Stimulated activated CD4-positive, alpha-beta T cell treated with anti-CD3 and anti-CD28 coated beads, Interleukin-4, amount 100 ng/mL, for 1 hour (primary cell): ENCODE data around the gene EFCAB6.

Source experiments
- DNase-seq: peaks from one replicate; pipeline ENCODE4 v3.0.0-alpha.2; 2020

Gene EFCAB6, protein sequence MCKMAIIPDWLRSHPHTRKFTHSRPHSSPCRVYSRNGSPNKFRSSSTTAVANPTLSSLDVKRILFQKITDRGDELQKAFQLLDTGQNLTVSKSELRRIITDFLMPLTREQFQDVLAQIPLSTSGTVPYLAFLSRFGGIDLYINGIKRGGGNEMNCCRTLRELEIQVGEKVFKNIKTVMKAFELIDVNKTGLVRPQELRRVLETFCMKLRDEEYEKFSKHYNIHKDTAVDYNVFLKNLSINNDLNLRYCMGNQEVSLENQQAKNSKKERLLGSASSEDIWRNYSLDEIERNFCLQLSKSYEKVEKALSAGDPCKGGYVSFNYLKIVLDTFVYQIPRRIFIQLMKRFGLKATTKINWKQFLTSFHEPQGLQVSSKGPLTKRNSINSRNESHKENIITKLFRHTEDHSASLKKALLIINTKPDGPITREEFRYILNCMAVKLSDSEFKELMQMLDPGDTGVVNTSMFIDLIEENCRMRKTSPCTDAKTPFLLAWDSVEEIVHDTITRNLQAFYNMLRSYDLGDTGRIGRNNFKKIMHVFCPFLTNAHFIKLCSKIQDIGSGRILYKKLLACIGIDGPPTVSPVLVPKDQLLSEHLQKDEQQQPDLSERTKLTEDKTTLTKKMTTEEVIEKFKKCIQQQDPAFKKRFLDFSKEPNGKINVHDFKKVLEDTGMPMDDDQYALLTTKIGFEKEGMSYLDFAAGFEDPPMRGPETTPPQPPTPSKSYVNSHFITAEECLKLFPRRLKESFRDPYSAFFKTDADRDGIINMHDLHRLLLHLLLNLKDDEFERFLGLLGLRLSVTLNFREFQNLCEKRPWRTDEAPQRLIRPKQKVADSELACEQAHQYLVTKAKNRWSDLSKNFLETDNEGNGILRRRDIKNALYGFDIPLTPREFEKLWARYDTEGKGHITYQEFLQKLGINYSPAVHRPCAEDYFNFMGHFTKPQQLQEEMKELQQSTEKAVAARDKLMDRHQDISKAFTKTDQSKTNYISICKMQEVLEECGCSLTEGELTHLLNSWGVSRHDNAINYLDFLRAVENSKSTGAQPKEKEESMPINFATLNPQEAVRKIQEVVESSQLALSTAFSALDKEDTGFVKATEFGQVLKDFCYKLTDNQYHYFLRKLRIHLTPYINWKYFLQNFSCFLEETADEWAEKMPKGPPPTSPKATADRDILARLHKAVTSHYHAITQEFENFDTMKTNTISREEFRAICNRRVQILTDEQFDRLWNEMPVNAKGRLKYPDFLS (N-terminal part only)

DNA sequence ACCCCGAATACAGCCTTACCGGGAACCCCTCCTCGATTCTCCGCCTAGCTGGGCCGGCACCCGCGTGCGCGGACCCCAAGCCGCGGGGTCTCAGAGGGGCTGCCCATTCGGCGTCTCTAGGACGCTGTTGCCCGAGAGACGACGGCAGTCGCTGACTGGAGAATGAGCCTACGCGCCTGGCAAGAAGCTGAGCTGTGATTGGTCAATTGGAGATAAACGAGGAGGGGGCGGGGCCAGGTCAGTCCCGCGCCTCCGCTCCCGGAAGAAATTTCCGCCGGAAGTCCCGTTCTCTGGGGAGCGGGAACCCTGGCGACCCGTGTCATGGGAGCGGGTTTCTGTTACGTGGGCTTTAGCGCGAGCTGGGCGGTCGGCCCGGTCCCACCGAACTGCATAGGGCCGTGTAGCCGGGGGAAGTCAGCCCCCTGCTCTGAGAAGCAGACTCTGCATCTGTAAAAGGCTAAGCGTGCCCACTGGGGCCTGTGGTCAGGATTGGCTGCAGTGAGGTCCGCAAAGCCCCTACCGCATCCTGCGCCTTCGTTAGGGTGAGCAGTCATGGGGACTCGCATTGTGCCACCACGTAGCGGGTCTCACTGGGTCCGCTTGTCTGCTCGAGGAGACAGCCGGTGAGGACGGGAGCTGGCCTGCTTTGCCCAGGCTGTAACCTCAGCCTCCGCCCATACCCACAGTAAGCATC lies at the start of gene EFCAB6:
TSS of gene EFCAB6 (minus strand) at position 157 of the 694 bp plus-strand sequence. CDS start 29,987 bp downstream, outside the sequence.
- DNase-seq: peak; percentile 89

DNA sequence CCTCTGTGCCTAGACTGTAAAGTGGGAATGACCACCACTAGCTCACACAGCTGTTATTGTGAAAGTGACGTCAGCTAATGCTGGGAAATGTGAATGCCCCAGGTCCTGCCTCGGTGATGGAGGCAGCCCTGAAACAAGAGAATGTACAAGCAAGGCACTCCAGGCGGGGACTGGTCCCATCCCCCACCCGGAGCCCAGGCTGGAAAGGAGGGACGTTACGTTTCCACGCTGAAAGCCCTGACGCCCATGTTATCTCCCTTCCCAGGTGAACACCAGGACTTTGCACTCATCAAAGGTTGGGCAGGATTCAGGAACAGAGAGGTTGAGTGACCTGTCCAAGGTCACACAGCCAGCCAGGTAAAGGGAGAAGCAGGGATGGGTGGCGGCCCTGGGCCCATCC lies 49.4 kb upstream of the EFCAB6 start:
- DNase-seq: no peak

DNA sequence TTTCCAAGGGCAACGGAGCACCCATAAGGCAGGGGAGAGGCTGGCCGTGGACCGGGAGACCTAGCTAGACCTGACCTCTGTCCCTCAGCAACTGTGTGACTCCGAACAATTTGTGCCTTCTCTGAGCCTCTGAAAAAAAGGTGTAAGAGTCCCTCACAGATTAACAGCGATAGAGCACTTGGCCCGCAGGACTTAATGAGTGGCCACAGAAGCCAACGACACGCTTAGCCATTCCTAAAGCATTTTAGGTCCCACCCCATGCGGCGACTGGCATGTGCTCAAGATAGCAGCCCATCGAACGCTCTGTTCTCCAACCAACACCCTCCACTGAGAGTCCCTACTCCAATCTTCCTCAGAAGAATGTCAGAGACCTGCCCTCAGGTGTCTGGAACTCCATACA lies 48.7 kb upstream of the EFCAB6 start:
- DNase-seq: no peak

DNA sequence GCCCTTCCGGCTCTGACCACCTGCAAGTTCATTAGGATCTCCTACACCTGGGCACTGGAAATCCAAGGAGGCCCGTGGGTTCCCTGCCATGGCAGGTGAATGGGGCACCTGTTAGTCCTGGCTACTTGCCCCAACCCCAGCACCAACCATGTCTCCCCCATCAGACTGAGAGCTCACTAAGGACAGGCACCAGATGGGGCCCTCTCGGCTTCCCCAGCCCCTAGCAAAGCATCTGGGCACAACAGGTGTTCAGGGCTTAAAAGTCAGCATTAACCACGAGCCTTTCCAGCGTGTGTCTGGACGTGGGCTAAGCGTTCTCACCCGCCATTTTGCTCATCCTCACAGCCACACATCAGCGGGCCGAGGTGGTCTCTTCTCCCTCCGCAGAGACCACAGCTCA lies 48.0 kb upstream of the EFCAB6 start:
- DNase-seq: no peak

DNA sequence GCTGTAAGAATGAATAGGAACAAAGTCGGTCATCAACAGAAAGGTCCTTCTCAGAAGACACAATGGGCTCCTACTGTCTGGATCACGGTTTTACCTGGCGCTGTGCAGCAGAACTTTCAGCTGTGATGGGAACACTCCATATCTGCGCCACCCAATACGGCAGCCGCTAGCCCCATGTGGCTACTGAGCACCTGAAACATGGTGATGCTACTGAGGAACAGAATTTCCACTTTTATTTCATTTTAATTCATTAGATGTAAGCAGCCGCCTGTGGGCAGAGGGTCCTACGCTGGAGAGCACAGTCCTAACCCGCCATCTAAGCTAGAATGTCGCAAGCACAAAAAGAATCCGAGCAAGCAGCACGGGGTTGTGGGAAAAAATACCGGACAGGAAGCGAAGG lies 47.5 kb upstream of the EFCAB6 start:
- DNase-seq: no peak

DNA sequence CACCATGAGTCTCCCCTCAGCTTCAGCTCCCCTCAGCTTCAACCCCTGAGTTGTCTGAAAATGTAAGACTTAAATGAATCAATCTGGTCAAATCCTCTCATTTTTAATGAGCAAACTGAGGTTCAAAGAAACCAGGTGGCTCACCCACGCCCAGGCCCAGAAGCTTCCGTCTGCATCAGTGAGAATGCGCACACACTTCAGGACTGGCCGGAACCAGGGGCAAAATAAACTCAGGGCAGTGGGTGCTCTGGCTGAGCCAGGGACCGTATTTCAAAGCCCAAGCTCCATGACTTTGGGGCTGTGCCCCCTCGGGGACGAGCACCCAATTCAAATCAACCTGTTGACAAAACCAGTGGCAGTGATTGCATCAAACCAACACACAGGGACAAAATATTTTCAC lies 47.1 kb upstream of the EFCAB6 start:
- no peak for DNase-seq

DNA sequence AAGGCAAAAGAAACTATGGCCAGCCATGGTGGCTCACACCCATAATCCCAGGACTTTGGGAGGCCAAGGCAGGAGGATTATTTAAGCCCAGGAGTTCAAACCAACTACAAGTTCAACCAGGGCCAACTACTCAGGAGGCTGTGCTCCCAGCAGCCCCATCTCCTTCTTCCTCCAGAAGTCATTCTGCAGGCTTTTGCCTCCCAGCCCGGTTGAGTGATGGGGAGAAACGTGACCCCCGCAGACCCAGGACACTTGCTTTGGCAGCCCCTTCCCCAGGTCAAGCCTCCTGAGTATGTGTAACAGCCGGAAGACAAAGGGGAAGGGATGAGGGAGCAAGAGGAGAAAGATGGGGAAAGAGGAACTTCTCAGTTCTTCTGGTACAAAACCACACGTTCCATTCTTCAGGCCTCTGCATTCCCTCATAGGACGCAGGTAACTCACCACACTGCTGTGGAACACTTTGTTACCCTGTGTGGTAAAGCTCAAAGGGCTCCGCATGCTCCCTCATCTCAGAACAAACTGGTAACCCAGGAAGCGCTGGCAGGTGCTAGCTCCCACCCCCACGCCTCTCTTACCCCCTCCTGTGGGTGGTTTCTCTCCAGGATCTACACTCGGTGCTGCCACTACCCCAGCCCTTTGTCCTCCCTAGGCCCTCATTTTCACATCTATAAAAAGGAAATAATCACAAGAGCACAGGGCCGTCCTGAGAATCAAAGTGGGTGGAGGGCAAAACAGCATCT lies 46.2 kb upstream of the EFCAB6 start:
- DNase-seq: no peak

DNA sequence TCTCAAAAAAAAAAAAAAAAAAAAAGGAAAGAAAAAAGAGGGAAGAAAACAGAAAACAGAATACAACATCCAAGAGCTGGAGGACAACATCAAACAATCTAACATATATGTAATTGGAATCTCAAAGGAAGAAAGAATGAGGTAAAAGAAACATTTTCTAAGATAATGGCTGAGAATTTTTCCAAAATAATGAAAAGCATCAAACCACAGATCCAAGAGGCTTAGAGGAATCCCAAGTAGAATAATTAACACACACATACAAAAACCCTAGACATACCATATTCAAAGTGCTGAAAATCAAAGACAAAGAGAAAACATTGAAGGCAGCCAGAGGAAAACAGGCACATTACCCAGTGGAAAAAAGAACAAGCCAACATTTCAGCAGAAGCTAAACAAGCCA lies 45.3 kb upstream of the EFCAB6 start:
- no peak for DNase-seq

DNA sequence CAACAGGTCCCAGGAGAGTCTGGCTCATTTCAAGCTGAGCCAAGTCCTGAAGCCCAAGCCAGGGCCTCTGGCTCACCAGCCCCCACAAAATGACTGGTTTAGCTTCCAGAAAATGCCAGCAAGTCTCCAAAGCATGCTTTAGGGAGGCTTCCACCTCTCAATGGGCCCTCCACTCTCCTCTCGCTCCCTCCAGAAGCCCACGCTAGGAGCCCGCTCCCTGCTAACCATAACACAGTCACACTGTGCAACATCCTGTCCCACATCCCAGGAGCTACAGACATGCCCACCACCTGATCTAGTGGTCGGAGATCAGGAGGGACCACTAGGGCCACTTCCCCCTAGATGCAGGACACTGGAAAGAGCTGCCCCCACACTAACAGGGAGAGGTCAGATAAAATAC lies 43.3 kb upstream of the EFCAB6 start:
- DNase-seq: no peak

DNA sequence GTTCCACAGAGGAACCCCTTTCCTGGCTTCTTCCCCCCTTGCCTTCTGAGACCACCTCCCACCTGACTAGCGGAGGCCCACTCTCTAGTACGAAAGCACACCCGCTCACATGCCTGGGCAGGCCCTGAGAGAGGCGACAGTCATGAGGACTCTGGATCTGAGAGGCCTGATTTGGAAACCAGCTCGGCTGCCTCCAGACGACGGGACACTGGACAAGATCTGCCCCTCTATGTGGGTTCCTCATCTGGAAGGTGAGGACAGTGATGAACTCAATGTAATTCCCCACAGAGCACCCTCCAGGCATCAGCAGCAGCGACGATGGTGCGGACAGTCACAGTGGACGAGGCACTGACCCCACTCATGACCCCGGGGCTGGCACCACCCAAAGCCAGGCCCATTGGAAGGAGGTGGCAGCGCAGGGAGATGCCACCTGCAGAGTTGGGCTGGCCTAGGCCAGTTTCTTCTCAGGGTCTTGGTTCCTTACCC lies 42.7 kb upstream of the EFCAB6 start:
- no peak for DNase-seq

DNA sequence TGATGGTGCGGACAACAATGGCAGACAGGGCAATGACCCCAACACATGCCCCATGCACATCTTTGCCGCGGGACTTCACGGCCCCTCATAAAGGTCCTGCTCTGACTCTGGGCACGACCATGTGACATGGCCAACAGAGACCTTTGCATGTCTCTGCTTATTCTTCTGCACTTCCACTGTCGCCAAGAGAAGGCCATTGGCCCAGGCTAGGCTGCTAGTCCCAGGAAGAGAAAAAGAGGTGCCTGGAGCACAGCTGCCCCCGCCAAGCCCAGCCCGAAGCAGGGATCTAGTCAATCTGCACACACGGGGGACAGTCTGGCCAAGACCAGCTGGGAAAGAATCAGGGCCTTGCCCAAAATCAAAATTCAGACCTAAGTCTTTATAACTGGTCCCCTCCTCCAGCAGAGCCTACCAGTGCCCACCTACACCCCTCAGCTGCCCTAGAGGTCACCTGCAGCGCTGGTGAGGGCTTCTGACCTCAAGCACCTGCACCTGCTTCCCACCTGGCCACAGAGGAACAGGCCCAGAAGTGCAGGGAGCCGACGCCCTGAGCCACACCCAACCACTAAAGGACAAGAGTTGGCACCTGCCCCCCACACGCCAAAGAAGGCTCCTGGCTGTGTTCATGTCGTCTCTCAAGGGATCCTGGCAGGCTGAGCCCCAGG lies 42.1 kb upstream of the EFCAB6 start:
- DNase-seq: no peak

DNA sequence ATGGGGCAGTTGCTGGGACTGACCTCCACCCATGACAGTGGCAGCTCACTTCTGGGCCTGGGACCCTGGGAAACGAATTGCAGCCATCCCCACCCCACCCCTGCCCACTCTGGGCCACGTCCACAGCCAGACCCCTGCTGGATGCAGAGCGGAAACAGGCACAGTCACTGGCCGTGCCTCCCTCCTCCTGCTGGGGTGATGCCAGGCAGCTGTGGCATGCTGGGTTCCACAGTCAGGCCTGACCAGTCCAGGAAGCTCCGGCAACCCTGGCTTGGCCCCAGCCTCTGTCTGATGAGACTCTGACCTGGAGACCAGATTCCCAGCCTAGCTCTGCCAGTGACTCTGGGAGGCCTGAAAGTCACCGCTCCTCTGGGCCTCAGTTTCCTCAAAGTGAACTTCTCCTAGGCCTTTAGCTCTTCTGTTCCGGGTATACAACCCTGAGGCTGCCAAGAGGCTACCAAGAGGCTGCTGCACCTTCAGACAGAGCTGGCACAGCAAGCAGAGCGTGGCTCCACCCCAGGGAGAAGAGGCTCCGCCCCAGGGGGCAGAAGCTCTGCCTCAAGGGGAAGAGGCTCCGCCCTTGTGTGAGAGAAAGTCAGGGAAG lies 41.3 kb upstream of the EFCAB6 start:
- no peak for DNase-seq

DNA sequence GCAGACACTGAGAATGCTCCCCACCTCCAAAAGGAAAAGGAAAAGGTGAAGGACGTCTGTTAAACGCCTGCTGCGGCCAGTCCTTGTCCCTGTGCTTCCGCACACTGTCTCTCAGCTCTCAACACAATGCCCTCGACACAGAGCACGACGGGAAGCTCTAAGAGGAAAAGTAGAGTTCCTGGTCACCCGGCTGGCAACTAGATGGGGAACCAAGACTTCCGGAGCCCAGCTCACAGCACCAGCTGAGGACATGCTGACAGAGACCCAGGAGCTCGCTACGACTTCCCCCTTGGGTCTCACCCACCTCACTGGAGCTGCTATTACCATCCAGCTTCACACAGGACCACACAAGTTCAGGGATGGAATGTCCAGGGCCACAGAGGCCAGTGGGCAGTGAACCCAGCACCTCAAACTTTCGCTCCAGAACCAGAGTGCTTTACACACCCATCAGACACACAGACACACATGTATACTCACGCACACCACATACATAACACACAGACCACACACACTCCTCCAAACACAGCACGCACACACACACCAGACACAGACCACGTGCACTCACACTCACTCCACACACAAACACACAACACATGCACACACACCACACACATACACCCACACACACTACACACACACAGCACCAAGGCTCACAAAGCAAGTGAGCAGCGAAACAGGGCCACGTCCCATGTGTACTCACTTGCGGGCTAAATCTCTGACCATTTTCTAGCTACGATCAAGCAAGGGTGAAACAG lies 40.6 kb upstream of the EFCAB6 start:
- DNase-seq: no peak

DNA sequence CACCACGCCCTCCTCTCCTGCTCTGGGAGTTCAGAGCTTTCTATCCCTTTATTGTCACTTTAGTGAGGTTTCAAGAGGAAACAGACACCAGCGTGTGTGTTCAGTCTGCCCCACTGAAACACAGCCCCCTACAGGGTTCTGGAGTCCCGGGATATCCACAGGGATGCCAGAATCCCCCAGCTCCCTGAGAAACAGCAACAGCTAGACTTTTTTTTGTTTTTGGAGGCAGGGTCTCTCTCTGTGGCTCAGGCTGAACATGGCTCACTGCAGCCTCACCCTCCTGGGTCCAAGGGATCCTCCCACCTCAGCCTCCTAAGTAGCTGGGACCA lies 39.8 kb upstream of the EFCAB6 start:
- no peak for DNase-seq

DNA sequence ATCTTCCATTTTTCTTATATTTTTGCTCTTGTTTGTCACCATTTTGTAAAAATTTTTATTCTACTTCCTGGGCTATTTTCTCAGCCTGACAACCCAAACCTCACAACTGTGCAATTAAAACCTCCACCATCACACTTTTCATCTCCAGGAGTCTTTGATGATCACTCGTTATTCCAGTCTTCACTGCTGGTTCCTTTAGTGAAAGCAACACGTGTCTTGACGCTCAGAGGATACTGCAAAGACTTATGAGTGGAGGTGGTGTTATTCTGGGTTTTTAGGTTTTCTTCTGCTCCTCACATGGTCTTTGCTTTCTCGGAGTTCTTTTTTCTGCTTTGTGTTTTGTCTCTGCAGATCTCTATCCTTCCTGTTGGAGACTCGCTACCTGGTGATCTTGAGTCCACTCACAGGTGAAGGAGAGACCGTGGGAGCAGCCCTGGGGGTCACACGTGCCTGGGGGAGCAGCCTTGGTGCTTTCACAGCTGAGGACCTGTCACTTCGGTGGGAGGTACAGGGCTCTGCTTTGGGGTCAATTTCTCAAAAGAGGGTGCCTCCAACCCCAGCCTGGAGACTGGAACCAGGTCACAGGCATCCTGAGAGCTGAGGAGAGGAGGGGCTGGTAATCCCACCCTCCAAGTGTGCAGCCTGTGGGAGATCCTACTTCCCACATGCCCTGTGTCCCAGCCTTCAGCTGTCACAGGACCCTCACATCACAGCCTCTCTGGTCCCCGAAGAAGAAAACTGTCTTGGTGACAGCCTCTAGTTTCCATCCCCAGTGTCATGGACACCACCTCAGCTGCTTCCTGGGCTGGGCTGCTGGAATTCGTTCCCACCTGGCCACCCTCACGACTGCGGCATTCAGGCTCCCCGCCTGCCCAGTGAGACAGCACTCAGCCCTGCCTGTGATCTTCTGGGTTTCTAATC lies 39.2 kb upstream of the EFCAB6 start:
- DNase-seq: no peak

DNA sequence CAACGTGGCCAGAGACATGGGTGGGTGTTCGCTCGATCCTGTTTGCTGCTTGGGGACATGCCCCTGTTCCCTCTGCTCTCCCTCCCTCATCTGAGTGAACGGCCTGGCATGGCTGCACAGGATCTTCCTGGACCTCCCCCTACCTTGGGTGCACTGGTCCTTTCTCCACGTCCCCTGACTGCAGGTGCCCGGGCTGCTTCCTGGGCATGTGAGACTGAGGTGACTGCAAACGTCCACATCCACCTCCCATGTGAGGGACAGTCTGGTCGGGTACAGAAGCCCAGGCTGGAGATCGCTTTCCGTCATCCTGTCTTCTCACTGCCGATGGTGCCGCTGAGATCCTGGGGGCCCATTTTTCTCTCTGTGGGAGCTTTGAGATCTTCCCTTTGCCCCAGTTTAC lies 38.4 kb upstream of the EFCAB6 start:
- no peak for DNase-seq

DNA sequence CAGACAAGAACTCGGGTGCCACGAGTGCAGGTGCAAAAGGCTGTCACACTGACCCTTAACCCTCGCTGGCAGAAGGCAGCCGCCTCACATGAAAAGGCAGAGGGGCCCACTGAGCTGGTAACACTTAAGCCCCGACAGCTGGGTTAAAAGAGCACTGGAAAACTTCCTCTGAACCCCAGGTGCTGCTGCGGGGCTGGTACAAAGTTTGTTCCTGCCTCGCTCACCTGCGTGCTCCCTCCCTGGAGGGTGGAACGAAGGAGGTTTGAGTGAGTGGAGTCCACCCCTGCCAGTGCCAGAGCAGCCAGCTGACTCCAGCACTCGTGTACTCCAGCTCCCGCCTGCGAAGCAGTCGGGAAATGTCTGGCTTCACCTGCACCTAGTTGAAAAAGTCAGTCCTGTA lies 37.6 kb upstream of the EFCAB6 start:
- no peak for DNase-seq

DNA sequence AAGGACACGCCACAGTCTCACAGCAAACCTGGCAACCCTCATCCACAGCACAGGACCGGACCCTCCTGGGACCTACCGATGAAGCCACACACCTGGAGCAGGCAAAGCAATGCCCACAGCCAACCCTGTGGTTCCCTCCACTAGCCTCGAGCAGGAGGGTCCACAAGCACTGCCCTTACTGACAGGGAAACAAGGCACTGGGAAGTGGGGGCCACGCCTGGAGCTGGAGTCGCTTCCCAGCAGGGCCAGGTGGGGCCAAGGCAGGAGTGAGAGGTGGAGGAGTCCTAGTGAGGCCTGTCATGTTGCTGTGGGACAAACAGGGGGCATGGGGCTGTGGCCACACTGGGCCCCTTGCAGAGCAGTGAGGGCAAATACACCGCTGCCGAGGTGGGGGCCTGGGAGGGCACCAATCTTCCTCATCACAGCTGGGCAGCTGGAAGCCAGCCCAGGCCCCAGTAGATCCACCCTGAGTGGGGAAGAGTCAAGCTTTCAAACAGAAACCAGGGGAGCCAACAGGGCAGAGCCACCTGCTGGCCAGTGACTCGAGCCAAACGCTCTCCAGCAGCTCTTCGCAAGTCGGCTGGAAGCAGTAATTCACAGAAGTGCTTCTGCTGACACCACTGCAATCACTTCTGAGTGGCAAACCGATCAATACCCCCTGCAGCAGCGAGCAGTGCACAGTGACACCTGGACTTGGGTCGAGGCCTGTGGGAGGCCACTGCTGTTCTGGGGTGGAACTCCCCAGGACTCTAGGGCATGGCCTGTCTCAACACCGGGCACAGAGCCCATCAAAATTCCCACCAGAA lies 36.5 kb upstream of the EFCAB6 start:
- no peak for DNase-seq
